NCI-H748 (cell line): Measurements from ENCODE around the gene ZNF549.
A peak's percentile ranks its signal among the peaks of the same experiment; 100 is the strongest.
"Not testable (repeated sequence)": the region's sequence is repeated elsewhere in the genome, so short reads cannot be mapped to it uniquely, and the experiment has no call there.

Experiments used
- DNase-seq: peaks from one replicate; lab custom pipeline; 2025; ENCODE audit not compliant: unreplicated experiment; lab: John Stamatoyannopoulos, UW

The ZNF549 gene

GRCh38 chr19:57527136-57527881, at the start of gene ZNF549:
Gene ZNF549 (plus strand): TSS chr19:57527356. CDS start chr19:57527574, 218 bp downstream.
- DNase-seq, result peak; percentile 99

GRCh38 chr19:57487477-57488298, 39.5 kb upstream of the ZNF549 start, which contains the start of gene ZNF419:
Gene ZNF419 (plus strand): TSS chr19:57487750. CDS start chr19:57487951, 201 bp downstream.
- peak; percentile 99 for DNase-seq

GRCh38 chr19:57488299-57488644, 38.9 kb upstream of the ZNF549 start:
- DNase-seq, result not testable (repeated sequence)

DNA sequence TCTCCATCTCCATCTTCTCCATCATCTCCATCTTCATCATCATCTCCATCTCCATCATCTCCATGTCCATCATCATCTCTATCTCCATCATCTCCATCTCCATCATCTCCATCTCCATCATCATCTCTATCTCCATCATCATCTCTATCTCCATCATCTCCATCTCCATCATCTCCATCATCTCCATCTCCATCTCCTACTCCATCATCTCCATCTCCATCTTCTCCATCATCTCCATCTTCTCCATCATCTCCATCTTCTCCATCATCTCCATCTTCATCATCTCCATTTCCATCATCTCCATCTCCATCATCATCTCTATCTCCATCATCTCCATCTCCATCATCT, 27.9 kb upstream of the ZNF549 start:
- not testable (repeated sequence) for DNase-seq

DNA sequence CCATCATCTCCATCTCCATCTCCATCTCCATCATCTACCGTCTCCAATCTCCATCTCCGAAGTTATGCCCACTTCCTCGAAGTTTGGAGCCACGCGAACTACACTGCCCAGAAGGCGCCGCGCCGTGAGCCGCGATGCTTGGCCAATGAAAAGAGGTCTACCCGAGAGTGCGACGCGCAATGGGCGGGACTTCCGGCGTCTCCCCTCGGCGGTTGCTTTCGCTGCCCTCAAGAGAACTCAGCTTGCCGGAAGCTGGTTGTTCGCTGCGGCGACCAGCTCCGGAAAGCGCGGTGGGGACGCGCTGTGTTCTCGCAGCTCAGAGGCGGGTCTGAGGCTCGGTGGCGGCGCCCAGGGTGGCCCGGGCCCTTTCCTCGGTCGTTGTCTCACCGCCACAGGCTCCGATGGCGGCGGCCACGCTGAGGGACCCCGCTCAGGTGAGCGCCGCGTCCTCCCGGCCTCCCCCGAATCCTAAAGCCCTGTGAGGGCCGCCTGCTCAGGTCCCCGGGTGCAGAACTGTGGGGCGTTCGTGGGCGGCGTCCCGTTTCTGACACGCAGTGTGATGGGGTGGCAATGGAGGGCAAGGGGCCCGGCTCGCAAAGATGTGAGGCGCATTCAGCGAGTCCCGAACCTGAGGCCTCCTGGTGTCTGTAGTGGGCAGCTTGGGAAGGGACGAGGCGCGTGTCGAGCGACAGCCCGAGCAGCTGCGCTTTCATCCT, 27.3 kb upstream of the ZNF549 start, which contains the start of gene ZNF773:
TSS of gene ZNF773 (plus strand) at position 259 of the 716 bp plus-strand sequence. CDS start at position 402, 143 bp downstream.
- peak; percentile 99 for DNase-seq

GRCh38 chr19:57500400-57500799, 26.8 kb upstream of the ZNF549 start:
- peak; percentile 7 for DNase-seq

DNA sequence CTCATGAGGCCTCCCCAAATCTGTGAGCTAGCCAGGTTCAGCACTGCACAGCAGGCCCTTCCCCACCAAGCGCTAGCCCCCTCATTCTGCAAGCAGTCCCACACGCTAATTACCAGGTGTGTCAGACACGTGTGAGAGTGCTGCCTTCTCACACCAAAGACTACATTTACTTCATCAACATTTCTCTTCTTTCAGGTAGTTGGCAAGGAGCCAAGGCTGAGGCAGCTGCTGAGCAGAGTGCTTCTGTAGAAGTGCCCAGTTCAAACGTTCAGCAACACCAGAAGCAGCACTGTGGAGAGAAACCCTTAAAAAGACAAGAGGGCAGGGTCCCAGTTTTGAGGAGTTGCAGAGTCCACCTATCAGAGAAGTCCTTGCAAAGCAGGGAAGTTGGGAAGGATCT, 21.0 kb upstream of the ZNF549 start:
- DNase-seq, result peak; percentile 30

GRCh38 chr19:57511484-57511883, 15.7 kb upstream of the ZNF549 start:
- no peak for DNase-seq

DNA sequence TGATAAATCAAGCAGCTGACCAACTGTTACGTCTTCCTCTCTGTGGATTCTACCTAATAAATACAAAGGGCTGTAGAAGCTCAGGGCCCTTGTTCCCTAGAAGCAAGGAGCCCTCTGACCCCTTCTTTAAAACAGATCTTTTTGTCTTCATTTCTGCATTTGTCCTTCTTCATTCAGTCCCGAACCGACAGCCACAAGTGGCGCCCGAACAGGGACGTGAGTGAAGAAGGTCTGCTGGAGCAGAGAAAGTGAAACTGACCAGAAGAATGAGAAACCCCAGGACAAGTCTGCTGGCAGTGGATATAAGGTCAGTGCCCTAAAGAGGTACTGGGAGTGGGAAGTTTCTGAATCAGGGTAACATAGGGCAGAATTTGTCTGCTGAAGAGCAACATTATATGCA, 14.3 kb upstream of the ZNF549 start:
- DNase-seq, result peak; percentile 22

- no peak for DNase-seq
Measured at GRCh38 chr19:57515255-57515654, 11.9 kb upstream of the ZNF549 start.

GRCh38 chr19:57518021-57518420, 9.1 kb upstream of the ZNF549 start:
- DNase-seq, result not testable (repeated sequence)

DNA sequence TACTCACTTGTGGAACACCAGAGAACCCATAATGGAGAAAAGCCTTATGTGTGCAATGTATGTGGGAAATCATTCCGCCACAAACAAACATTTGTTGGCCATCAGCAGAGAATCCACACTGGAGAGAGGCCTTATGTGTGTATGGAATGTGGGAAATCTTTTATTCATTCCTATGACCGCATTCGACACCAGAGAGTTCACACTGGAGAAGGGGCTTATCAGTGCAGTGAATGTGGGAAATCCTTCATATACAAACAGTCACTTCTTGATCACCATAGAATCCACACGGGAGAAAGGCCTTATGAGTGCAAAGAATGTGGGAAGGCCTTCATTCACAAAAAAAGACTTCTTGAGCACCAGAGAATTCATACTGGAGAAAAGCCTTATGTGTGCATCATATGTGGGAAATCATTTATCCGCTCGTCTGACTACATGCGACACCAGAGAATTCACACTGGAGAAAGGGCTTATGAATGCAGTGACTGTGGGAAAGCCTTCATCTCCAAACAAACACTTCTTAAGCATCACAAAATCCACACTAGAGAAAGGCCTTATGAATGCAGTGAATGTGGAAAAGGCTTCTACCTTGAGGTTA, 10.9 kb downstream of the ZNF549 start:
- no peak for DNase-seq

- no peak for DNase-seq
Measured at GRCh38 chr19:57546513-57546912, 19.4 kb downstream of the ZNF549 start.

- no peak for DNase-seq
Measured at GRCh38 chr19:57552432-57552831, 25.3 kb downstream of the ZNF549 start.

DNA sequence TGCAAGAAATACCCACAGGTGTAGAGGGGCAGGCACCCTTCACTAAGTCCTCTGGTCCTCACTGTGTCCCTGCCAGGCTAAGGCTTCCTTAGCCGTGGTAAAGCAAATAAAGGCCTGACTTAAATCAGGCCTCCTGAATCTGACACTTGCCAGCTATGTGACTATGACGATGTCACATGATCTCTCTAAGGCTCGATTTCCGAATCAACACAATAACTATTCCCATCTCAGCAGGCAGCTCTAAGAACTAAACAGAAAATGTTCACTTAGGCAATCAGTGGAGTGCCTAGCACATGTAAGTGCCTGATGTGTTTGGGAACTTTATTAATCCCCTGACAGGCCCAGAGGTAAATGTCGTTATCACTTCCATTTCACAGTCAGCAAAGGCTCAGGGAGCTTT, 30.5 kb downstream of the ZNF549 start:
- no peak for DNase-seq

DNA sequence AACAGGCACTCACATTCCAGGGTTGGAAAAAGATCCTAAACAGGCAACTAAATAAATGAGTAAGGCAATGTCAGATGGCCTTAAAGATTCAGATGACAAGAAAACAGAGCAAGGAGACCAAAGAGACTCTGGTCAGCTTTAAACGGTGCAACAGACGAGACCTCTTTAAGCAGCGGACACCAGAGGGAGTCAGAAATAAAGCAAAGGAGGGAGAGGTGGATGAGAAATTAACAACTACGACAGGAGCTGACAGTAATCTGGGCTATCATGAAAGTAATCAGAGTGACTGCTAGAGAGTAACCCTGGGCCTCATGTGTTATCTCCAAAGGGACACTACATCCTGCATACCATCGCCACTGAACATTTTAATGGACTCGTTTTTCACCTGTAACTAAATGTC, 31.4 kb downstream of the ZNF549 start:
- no peak for DNase-seq

DNA sequence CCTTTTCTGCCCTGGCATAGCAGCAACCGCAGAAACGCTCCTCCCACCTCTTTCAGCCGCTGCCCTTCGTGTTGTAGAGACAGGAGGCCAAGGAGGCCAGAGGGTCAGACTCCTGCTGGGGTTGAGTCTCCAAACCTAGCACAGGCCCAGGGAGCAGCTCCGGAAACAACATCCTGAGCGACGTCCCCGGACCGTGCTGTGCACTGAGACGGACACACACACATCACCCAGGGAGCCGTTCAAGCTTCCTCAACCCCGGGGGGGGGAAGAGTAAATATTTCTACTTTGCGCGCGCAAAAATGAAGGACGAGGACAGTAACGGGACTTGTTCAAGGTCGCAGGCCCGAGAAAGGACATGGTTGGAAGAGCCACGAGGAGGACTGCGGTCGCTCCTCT, 31.9 kb downstream of the ZNF549 start:
- DNase-seq, result peak; percentile 43

- DNase-seq, result peak; percentile 90
Measured at GRCh38 chr19:57559404-57560025, 32.4 kb downstream of the ZNF549 start, which contains the start of gene ZNF550. Gene ZNF550 (minus strand): TSS chr19:57559863. CDS start chr19:57559682, 181 bp downstream.

DNA sequence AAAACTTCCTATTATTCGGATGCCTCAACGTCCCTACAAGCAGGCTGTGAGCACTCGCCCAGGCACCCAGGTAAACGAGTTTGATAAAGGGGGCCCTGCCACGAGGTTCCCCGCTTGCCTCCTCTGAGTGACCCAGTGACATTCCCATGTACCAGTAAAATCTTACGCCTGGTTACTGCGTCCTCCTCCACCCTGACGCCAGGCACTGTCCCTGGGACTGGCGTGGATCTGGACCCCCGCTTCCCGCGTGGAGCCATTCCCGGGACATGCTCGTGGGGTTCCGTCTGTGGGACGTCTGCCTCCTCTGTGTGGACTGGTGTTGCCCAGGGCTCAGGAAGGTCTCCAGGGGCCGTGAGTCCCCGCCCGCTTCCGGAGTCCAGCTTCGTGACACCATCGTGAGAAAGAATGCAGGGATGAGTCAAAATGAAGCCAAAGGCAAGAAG, 32.9 kb downstream of the ZNF549 start:
- peak; percentile 38 for DNase-seq

DNA sequence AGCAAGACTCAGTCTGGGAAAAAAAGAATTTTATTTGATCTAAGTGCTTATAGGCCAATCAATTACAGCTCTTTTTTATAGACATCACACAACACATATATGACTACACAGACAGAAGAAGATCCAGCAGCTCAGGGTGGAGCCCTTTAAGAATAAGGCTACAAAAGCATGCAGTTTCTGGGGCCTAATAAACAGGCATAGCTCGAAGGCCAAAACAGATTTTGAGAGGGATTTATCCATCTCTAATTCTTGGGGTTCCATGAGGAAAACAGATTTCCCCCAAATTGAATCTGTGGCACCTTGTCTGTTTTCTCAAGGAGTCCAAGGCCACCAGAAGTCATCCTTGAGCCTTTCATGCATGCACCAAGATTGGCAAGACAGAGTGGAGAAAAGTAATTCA, 36.4 kb downstream of the ZNF549 start:
- DNase-seq, result no peak
